Endodermal cell (in vitro differentiated cells): ENCODE data around the gene SOHLH2. TPM values are rescaled to one million over a fixed set of nuclear protein-coding genes. Genes with fewer than 3 reads are reported as not detected.
A peak's percentile ranks its signal among the peaks of the same experiment; 100 is the strongest.

ENCODE experiments used
- DNase-seq: peaks from one replicate; pipeline ENCODE4 v3.0.0-alpha.2; 2017
- H3K27ac ChIP-seq: 2 replicates; pipeline ENCODE4 v1.5.1; 2013; ENCODE audit warnings: mild to moderate bottlenecking, low read depth, low read length, moderate library complexity
- H3K27me3 ChIP-seq: 2 replicates; pipeline ENCODE4 v1.6.1; 2013; ENCODE audit warnings: mild to moderate bottlenecking, low read length, moderate library complexity; ENCODE audit not compliant: insufficient read depth, control insufficient read depth, poor library complexity, severe bottlenecking
- H3K36me3 ChIP-seq: 2 replicates; pipeline ENCODE4 v1.7.0; 2013; ENCODE audit warnings: mild to moderate bottlenecking, low read length, moderate library complexity; ENCODE audit not compliant: control insufficient read depth, insufficient read depth
- H3K4me1 ChIP-seq: one replicate; pipeline ENCODE4 v1.7.0; 2013; ENCODE audit warnings: low read length; ENCODE audit not compliant: control insufficient read depth, insufficient read depth
- H3K4me3 ChIP-seq: 2 replicates; pipeline ENCODE4 v1.5.1; 2013; ENCODE audit warnings: mild to moderate bottlenecking, low read length, moderate library complexity
- H3K9ac ChIP-seq: 2 replicates; pipeline ENCODE4 v1.6.1; 2013; ENCODE audit warnings: mild to moderate bottlenecking, low read length, moderate library complexity; ENCODE audit not compliant: poor library complexity, severe bottlenecking; ENCODE audit errors: extremely low read depth
- H3K9me3 ChIP-seq: 2 replicates; pipeline ENCODE4 v1.6.1; 2013; ENCODE audit warnings: mild to moderate bottlenecking, low read length, moderate library complexity; ENCODE audit not compliant: control insufficient read depth
- H3K27ac Mint-ChIP-seq: 2 replicates; pipeline ENCODE4 v1.8.0; 2020; ENCODE audit warnings: mixed read lengths
- H3K27me3 Mint-ChIP-seq: 2 replicates; pipeline ENCODE4 v1.8.0; 2021; ENCODE audit warnings: mild to moderate bottlenecking, mixed read lengths; ENCODE audit not compliant: insufficient read depth
- H3K36me3 Mint-ChIP-seq: 2 replicates; pipeline ENCODE4 v1.8.0; 2020; ENCODE audit warnings: low read depth, mixed read lengths
- H3K4me1 Mint-ChIP-seq: 2 replicates; pipeline ENCODE4 v1.8.0; 2020; ENCODE audit warnings: mixed read lengths
- H3K4me3 Mint-ChIP-seq: 2 replicates; pipeline ENCODE4 v1.8.0; 2020; ENCODE audit warnings: mild to moderate bottlenecking, moderate library complexity, mixed read lengths
- H3K9me3 Mint-ChIP-seq: 2 replicates; pipeline ENCODE4 v1.8.0; 2020; ENCODE audit warnings: mild to moderate bottlenecking, mixed read lengths
- CTCF ChIP-seq: fragments of 200-600 bp; sonication (generic); conservative IDR thresholded peaks from 2 replicates; pipeline ENCODE4 v1.5.0; 2021; ENCODE audit warnings: antibody characterized with exemption, mild to moderate bottlenecking
- WGBS, 2 experiments: methylation state at CpG; one replicate each; pipeline versions ENCODE4 v1.1.5 to v1.1.7; 2013; ENCODE audit warnings: missing lambda C conversion rate in 2 of 2, mixed read lengths in 1 of 2; ENCODE audit not compliant: insufficient coverage in 1 of 2, insufficient read length in 1 of 2; 5-methylcytosine and 5-hydroxymethylcytosine counted together
- total RNA-seq, 2 donors: library from RNA; stranded (reverse); fragmentation: NEBNext Ultra II Directional in 1 of 2; extraction: Animal tissue kit (Norgen Biotek cat#: 25700) in 1 of 2; gene quantifications; 2 replicates in 1 of 2; 3 replicates in 1 of 2; pipeline ENCODE4 v1.2.1, GENCODE V29; 2021

Gene SOHLH2
- total RNA-seq, 2 donors from 2014 or later: 2.1 to 14.2 TPM

- H3K9me3 ChIP-seq: no peaks in the 10 kb centered on the region
- peaks cover 33% of the 10 kb centered on the region for H3K27me3 Mint-ChIP-seq
- TF ChIP-seq CTCF: peak; percentile 38
These were observed 80.3 kb downstream of the SOHLH2 start for GRCh38 chr13:36133950-36134626.

GRCh38 chr13:36132376-36132775 lies 82.0 kb downstream of the SOHLH2 start:
- no peak for DNase-seq
- Mint-ChIP-seq H3K27me3 (peaks cover 48% of the 10 kb centered on the region), H3K4me3 (no peak overlapping the region), H3K4me1 (peaks cover 6% of the 10 kb centered on the region), H3K36me3 (no peaks in the 10 kb centered on the region), H3K27ac (no peak overlapping the region), H3K9me3 (no peaks in the 10 kb centered on the region)
- Histone ChIP-seq H3K4me3 (no peak overlapping the region), H3K27me3 (peaks cover 51% of the 10 kb centered on the region), H3K4me1 (no peaks in the 10 kb centered on the region), H3K9ac (no peak overlapping the region), H3K36me3 (no peaks in the 10 kb centered on the region), H3K27ac (no peak overlapping the region), H3K9me3 (no peaks in the 10 kb centered on the region)
- TF ChIP-seq CTCF: no peak
- WGBS, 2 experiments: 100% methylated on average over 1 of the region's 1 CpG; no CpG with 5 or more reads in 1 of the 2 experiments

More at GRCh38 chr13:36133950-36134626, 80.3 kb downstream of the SOHLH2 start:
- Mint-ChIP-seq H3K4me1 (peaks cover 6% of the 10 kb centered on the region), H3K36me3 (no peaks in the 10 kb centered on the region), H3K27ac (no peak overlapping the region), H3K9me3 (no peaks in the 10 kb centered on the region), H3K4me3 (no peak overlapping the region)
- Histone ChIP-seq H3K4me1 (no peaks in the 10 kb centered on the region), H3K9ac (no peak overlapping the region), H3K4me3 (no peak overlapping the region), H3K27me3 (peaks cover 35% of the 10 kb centered on the region), H3K36me3 (no peaks in the 10 kb centered on the region), H3K27ac (no peak overlapping the region)
- no peak for DNase-seq
- WGBS, 2 experiments: 94% methylated on average over 4 of the region's 5 CpGs; no CpG with 5 or more reads in 1 of the 2 experiments

- H3K27me3 Mint-ChIP-seq: peaks cover 48% of the 10 kb centered on the region
- H3K9ac ChIP-seq: no peak overlapping the region
- H3K4me3 Mint-ChIP-seq: peak overlapping the region; percentile 67
- no peaks in the 10 kb centered on the region for H3K9me3 ChIP-seq
- no peak overlapping the region for H3K4me3 ChIP-seq
- 88 to 92% methylated on average over 5 of the region's 5 CpGs for WGBS, 2 experiments
- DNase-seq: no peak
- no peaks in the 10 kb centered on the region for H3K36me3 ChIP-seq
- H3K27me3 ChIP-seq: peaks cover 56% of the 10 kb centered on the region
- H3K9me3 Mint-ChIP-seq: no peaks in the 10 kb centered on the region
- no peaks in the 10 kb centered on the region for H3K36me3 Mint-ChIP-seq
- no peak overlapping the region for H3K27ac ChIP-seq
- H3K4me1 ChIP-seq: no peaks in the 10 kb centered on the region
- H3K4me1 Mint-ChIP-seq: peaks cover 6% of the 10 kb centered on the region
- H3K27ac Mint-ChIP-seq: no peak overlapping the region
- no peak for TF ChIP-seq CTCF
These were observed 82.4 kb downstream of the SOHLH2 start for GRCh38 chr13:36131931-36132297.
